ENCODE measurements around the gene IMMP2L. TPM values are rescaled to one million over a fixed set of nuclear protein-coding genes. Genes with fewer than 3 reads are reported as not detected.

IMMP2L gene
- total RNA-seq, 1 donor from 2014 or later: 17.1 TPM

DNA sequence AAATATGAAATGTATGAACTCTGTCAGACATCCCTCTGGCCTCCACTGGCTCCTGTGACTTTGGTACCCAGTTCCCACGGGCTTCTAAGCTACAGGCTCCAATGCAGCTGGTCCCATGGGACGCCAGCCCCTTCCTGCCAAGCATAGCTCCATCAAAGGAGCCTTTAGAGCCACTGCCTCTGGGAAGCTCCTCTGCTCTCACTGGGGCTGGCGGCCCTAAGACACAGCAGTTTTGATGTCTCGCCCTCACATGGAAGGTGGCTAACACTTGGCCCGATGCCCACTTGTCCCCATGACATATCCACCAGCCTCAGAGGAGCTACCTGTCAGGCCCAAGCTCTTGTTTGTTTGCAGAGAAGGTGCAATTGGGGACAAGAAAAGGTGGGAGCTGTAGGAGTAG lies 925.0 kb downstream of the IMMP2L start:
- intact Hi-C loops (cut with micrococcal nuclease): no loop called here
- ATAC-seq: no peak
- no peak for DNase-seq

DNA sequence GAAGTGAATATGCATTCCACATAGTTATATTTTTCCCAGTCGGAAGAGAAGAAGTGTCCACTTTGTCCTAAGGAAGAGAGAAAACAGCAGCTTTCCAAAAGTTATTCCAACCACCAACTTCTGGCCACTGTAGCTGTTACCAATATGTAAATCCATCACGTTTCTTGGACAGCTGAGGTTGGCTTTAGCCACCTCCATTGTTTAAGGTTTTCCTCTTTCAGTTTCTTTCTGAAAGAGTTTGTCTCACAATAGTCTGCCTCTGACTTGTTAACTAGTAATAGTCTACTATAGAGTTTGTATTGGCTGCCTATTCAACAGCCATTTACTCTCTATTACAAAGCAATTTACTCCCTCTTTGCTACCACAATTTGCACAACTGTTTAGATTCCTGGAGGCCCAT lies 929.0 kb downstream of the IMMP2L start:
- intact Hi-C loops (cut with micrococcal nuclease): no loop called here
- DNase-seq (no peak), ATAC-seq (no peak)

DNA sequence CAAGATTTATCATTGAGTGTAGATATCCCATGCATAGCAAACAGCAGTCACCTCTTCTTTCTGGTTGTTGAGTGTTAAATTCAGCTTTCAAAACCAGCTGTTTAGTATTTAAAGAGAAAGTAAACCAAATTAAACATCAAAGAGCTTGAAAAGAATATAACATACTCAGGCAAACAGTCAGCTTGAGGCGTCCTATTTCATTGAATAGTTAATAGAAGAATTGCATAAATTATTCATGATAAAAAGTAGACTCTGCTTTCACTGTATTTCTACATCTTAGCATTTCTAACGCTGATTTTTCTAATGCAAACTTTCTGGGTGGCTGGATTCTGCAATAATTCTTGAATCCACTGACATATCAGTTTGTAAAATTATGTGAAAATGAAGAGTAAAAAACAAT lies 935.9 kb downstream of the IMMP2L start:
- ATAC-seq (no peak), DNase-seq (no peak)
- intact Hi-C loops (cut with micrococcal nuclease): no loop called here

DNA sequence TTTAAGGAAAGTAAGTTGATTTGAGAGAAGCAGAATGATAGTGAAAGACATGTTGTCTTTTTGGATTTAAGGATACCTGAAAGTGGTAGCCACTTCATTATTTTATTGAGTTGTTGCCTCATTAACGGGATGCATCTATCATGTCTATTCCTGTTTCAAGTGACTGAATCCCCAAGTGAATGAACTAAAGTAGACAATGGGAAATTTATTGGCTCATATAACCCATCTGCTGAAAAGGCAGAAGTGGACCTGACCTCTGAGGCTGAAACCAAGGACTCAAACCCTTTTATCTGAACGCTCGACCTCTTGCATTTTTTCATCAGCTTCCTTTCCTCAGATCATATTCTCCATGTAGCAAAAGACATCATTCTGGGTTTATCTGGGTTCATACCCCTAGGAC lies 937.0 kb downstream of the IMMP2L start:
- ATAC-seq (no peak), DNase-seq (no peak)
- intact Hi-C loops (cut with micrococcal nuclease): no loop called here

DNA sequence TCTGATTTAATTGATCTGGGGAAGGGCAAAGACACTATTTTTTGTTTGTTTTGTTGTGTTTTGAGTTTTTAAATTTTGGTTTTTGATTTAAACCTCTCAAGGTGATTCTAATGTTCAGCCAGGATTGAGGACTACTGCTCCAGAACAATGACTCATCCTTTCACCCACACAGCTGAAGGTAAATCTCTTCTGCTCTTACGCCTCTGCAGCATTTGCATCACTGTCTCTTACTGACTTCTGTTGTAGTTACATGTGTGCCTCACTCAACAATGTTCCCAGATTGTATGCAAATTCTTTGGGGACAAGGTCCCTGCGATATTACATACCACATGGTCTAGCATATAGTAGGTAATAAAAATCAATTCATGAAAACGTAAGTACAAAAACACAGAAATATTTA lies 938.9 kb downstream of the IMMP2L start:
- ATAC-seq (no peak), DNase-seq (no peak)
- intact Hi-C loops (cut with micrococcal nuclease): no loop called here

DNA sequence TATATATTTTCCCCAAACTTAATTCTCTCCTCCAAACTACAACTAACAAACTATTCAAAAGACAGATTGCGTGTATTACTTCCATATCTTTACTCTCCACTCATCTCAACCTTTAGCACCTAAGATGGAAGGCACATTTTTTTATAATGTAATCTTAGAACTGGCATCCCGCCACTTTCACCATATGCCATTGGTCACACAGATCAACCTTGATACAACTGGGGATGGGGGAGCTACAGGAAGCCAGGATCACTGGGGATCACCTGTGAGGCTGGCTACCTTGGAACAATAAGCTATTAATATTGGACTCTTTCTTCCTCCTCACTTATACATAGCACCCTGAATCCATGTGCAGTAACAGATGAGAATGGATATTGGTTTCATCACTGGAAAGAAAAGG lies 941.0 kb downstream of the IMMP2L start:
- ATAC-seq: no peak
- intact Hi-C loops (cut with micrococcal nuclease): no loop called here
- no peak for DNase-seq

DNA sequence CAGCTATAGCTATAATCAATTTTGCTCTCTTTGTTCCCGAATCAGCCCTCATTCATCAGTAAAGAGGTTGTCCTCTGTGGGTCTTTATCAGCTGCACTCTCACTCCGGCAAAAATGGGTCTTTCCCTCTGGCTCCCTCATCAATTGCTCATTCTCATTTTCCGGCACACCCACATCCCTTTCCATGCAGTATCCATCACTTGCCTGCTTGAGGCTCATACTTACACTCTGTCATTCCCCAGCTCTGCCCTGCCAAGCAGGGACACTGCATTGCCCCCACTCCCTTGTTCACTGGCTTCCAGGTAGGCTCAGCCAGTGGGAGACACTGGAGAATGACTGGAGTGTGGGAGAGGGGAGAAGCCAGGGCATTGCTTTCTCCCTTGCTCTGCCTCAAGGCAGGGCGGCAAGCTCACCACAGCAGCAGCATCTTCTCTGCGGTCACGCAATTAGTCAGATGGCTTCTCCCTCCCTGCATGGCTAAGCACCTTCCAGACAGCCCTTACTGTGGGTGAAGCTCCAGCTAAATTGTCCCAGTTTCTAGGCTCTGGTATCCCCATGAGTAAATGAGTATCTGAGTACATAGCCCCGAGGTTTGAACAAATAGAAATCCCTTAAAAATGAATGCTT lies 942.1 kb downstream of the IMMP2L start:
- ATAC-seq (no peak), DNase-seq (no peak)
- intact Hi-C loops (cut with micrococcal nuclease): no loop called here

Measured in left ventricle myocardium superior (tissue), 1 donor.